Loucy (cell line): ENCODE measurements around the gene PEF1.

ENCODE experiments used
- H2AFZ ChIP-seq: fragments of 200-600 bp; sonication (generic); 2 replicates; pipeline ENCODE4 v1.6.0; 2016; ENCODE audit warnings: antibody characterized with exemption, mild to moderate bottlenecking, low read length, moderate library complexity
- H3F3A ChIP-seq: fragments of 200-600 bp; 2 replicates; pipeline ENCODE4 v1.6.0; 2016; ENCODE audit warnings: antibody characterized with exemption, low read depth, mild to moderate bottlenecking
- H3K27me3 ChIP-seq: fragments of 200-600 bp; sonication (generic); 2 replicates; pipeline ENCODE4 v1.6.1; 2014; ENCODE audit warnings: low read length, mild to moderate bottlenecking; ENCODE audit not compliant: insufficient read depth, poor library complexity, severe bottlenecking
- H3K36me3 ChIP-seq: fragments of 200-600 bp; sonication (generic); 2 replicates; pipeline ENCODE4 v1.6.1; 2016; ENCODE audit warnings: low read length; ENCODE audit not compliant: insufficient read depth
- H3K4me1 ChIP-seq: fragments of 200-600 bp; sonication (generic); 2 replicates; pipeline ENCODE4 v1.5.1; 2014; ENCODE audit warnings: low read length, mild to moderate bottlenecking; ENCODE audit not compliant: insufficient read depth, poor library complexity, severe bottlenecking
- H3K4me2 ChIP-seq: fragments of 200-600 bp; sonication (generic); 2 replicates; pipeline ENCODE4 v1.6.0; 2014; ENCODE audit warnings: antibody characterized with exemption, low read length, low read depth, mild to moderate bottlenecking; ENCODE audit not compliant: poor library complexity, severe bottlenecking
- H3K4me3 ChIP-seq: fragments of 200-600 bp; sonication (generic); 2 replicates; pipeline ENCODE4 v1.5.1; 2014; ENCODE audit warnings: low read length, mild to moderate bottlenecking, mixed read lengths; ENCODE audit not compliant: poor library complexity, severe bottlenecking
- H3K79me2 ChIP-seq: fragments of 200-600 bp; sonication (generic); 2 replicates; pipeline ENCODE4 v1.6.1; 2014; ENCODE audit warnings: low read length; ENCODE audit not compliant: insufficient read depth
- H3K9ac ChIP-seq: fragments of 200-600 bp; sonication (generic); 2 replicates; pipeline ENCODE4 v1.6.0; 2014; ENCODE audit warnings: mild to moderate bottlenecking, low read depth, low read length, moderate library complexity; ENCODE audit not compliant: poor library complexity, severe bottlenecking
- H3K9me2 ChIP-seq: fragments of 200-600 bp; sonication (generic); replicated peaks from 2 replicates; pipeline ENCODE4 v1.6.1; 2016; ENCODE audit warnings: low read depth, low read length, mixed read lengths
- H3K9me3 ChIP-seq: fragments of 200-600 bp; sonication (generic); 2 replicates; pipeline ENCODE4 v1.6.1; 2014; ENCODE audit warnings: mild to moderate bottlenecking, antibody characterized with exemption, low read length, low read depth; ENCODE audit not compliant: insufficient read depth
- H4K20me1 ChIP-seq: fragments of 200-600 bp; sonication (generic); 2 replicates; pipeline ENCODE4 v1.6.0; 2014; ENCODE audit warnings: antibody characterized with exemption, low read length, mild to moderate bottlenecking; ENCODE audit not compliant: insufficient read depth, poor library complexity, severe bottlenecking
- CTCF ChIP-seq: fragments of 200-600 bp; sonication (generic); conservative IDR thresholded peaks from 2 replicates; pipeline ENCODE4 v1.5.1; 2014; ENCODE audit warnings: mild to moderate bottlenecking, antibody characterized with exemption, low read length
- EZH2phosphoT487 ChIP-seq: fragments of 200-600 bp; IDR thresholded peaks from 2 replicates; pipeline ENCODE4 v1.6.1; 2018; ENCODE audit warnings: antibody characterized with exemption, mild to moderate bottlenecking, moderate library complexity, borderline replicate concordance

PEF1 gene

GRCh38 chr1:31665234-31665878 is 20.7 kb upstream of the PEF1 start:
- H3K36me3 ChIP-seq = no peaks in the 10 kb centered on the region
- H3K27me3 ChIP-seq = no peaks in the 10 kb centered on the region
- no peaks in the 10 kb centered on the region for H3F3A ChIP-seq
- no peaks in the 10 kb centered on the region for H3K9me2 ChIP-seq
- no peak overlapping the region for H3K4me2 ChIP-seq
- no peaks in the 10 kb centered on the region for H3K9me3 ChIP-seq
- TF ChIP-seq CTCF = no peak
- TF ChIP-seq EZH2phosphoT487 = no peak
- H3K4me3 ChIP-seq = no peak overlapping the region
- no peaks in the 10 kb centered on the region for H3K79me2 ChIP-seq
- no peak overlapping the region for H2AFZ ChIP-seq
- peaks cover 4% of the 10 kb centered on the region for H3K4me1 ChIP-seq
- H3K9ac ChIP-seq = no peak overlapping the region
- no peaks in the 10 kb centered on the region for H4K20me1 ChIP-seq

- Histone ChIP-seq H3K27me3 (no peaks in the 10 kb centered on the region), H3K9ac (no peak overlapping the region)
Observed at GRCh38 chr1:31664528-31664927, 19.9 kb upstream of the PEF1 start.

GRCh38 chr1:31663622-31664452 is 19.2 kb upstream of the PEF1 start:
- H2AFZ ChIP-seq = no peak overlapping the region
- no peaks in the 10 kb centered on the region for H4K20me1 ChIP-seq
- no peaks in the 10 kb centered on the region for H3K9me2 ChIP-seq
- TF ChIP-seq CTCF (peak; percentile 92), EZH2phosphoT487 (no peak)
- no peaks in the 10 kb centered on the region for H3K36me3 ChIP-seq
- H3K4me3 ChIP-seq = no peak overlapping the region
- H3K4me1 ChIP-seq = no peaks in the 10 kb centered on the region
- no peaks in the 10 kb centered on the region for H3F3A ChIP-seq
- H3K79me2 ChIP-seq = no peaks in the 10 kb centered on the region
- H3K9ac ChIP-seq = no peak overlapping the region
- H3K4me2 ChIP-seq = no peak overlapping the region
- H3K9me3 ChIP-seq = no peaks in the 10 kb centered on the region
- H3K27me3 ChIP-seq = no peaks in the 10 kb centered on the region

More at GRCh38 chr1:31664528-31664927, 19.9 kb upstream of the PEF1 start:
- H3F3A ChIP-seq = no peaks in the 10 kb centered on the region
- H3K79me2 ChIP-seq = no peaks in the 10 kb centered on the region
- H3K4me2 ChIP-seq = no peak overlapping the region
- TF ChIP-seq EZH2phosphoT487 (no peak), CTCF (no peak)
- no peak overlapping the region for H3K4me3 ChIP-seq
- H3K36me3 ChIP-seq = no peaks in the 10 kb centered on the region
- H4K20me1 ChIP-seq = no peaks in the 10 kb centered on the region
- H2AFZ ChIP-seq = no peak overlapping the region
- H3K9me3 ChIP-seq = no peaks in the 10 kb centered on the region
- no peaks in the 10 kb centered on the region for H3K9me2 ChIP-seq
- no peaks in the 10 kb centered on the region for H3K4me1 ChIP-seq
